Liver (tissue), 5 donors: Measurements from ENCODE around the gene LILRA2. TPM values are rescaled to one million over a fixed set of nuclear protein-coding genes. Genes with fewer than 3 reads are reported as not detected.

Experiments
- polyA plus RNA-seq, 2 donors: library from polyadenylated mRNA; stranded (reverse) in 1 of 2; unstranded in 1 of 2; fragments of 200-250 nt in 1 of 2; fragments of >200 nt in 1 of 2; fragmentation: Nextera tagmentation in 1 of 2; extraction: Ambion mirVana in 1 of 2; gene quantifications; one replicate each; pipeline versions ENCODE4 v1.2.1 to v1.2.3, GENCODE V29; 2013 to 2015
- small RNA-seq: library from RNA; depleted of rRNA; stranded (forward); fragments of <200 nt; gene quantifications from one replicate; pipeline ENCODE3, GENCODE V24; 2014
- total RNA-seq, 2 donors: library from RNA; depleted of rRNA; stranded (reverse); fragments of >200 nt; gene quantifications; one replicate each; pipeline ENCODE4 v1.2.3, GENCODE V29; 2014
- donor health status: healthy.
- donor health status: healthy.
- donor health status: healthy.

Gene LILRA2
- total and polyA plus RNA-seq, 4 donors, result 1.3 to 8.2 (median 4.1) TPM

Small RNA genes within 50 kb of the gene (small RNA-seq; reads per million reads assigned to genes)
- gene AC245036.2, result not detected

Other genes with a start within 250 kb of the LILRA2 start
- under 1 TPM; 0.08 to 0.23 TPM for gene LILRA4, start 234.6 kb upstream of the LILRA2 start, total RNA-seq
- gene LILRA4, start 234.6 kb upstream of the LILRA2 start, polyA plus RNA-seq, result under 1 TPM; 0.06 to 0.33 TPM
- gene LAIR1, start 208.9 kb upstream of the LILRA2 start, total RNA-seq, result 10 to 100 TPM in 1 of 2 donors, 1 to 10 TPM in 1; 4.5 to 16.3 TPM
- gene LAIR1, start 208.9 kb upstream of the LILRA2 start, polyA plus RNA-seq, result 1 to 10 TPM; 1.2 to 5.1 TPM
- gene TTYH1, start 158.3 kb upstream of the LILRA2 start, total RNA-seq, result 1 to 10 TPM in 1 of 2 donors, under 1 TPM in 1; 0.42 to 1.1 TPM
- gene TTYH1, start 158.3 kb upstream of the LILRA2 start, polyA plus RNA-seq, result under 1 TPM; 0.28 to 0.79 TPM
- 10 to 100 TPM; 16.0 to 46.7 TPM for gene LENG8, start 124.6 kb upstream of the LILRA2 start, total RNA-seq
- 10 to 100 TPM in 1 of 2 donors, 1 to 10 TPM in 1; 6.9 to 21.4 TPM for gene LENG8, start 124.6 kb upstream of the LILRA2 start, polyA plus RNA-seq
- 1 to 10 TPM; 1.3 to 6.9 TPM for gene LENG9, start 110.0 kb upstream of the LILRA2 start, total RNA-seq
- gene LENG9, start 110.0 kb upstream of the LILRA2 start, polyA plus RNA-seq, result 1 to 10 TPM in 1 of 2 donors, under 1 TPM in 1; 0.19 to 2.6 TPM
- under 1 TPM; 0.28 to 0.84 TPM for gene CDC42EP5, start 100.5 kb upstream of the LILRA2 start, total RNA-seq
- 1 to 10 TPM in 1 of 2 donors, not detected in 1; 2.2 TPM for gene CDC42EP5, start 100.5 kb upstream of the LILRA2 start, polyA plus RNA-seq
- under 1 TPM in 1 of 2 donors, not detected in 1; 0.19 TPM for gene LAIR2, start 71.0 kb upstream of the LILRA2 start, total RNA-seq
- gene LAIR2, start 71.0 kb upstream of the LILRA2 start, polyA plus RNA-seq, result under 1 TPM in 1 of 2 donors, not detected in 1; 0.24 TPM
- gene LILRA1, start 19.8 kb downstream of the LILRA2 start, total RNA-seq, result 1 to 10 TPM; 1.4 to 2.1 TPM
- 1 to 10 TPM in 1 of 2 donors, under 1 TPM in 1; 0.43 to 1.1 TPM for gene LILRA1, start 19.8 kb downstream of the LILRA2 start, polyA plus RNA-seq
- 10 to 100 TPM in 1 of 2 donors, 1 to 10 TPM in 1; 5.1 to 10.6 TPM for gene LILRB1, start 56.7 kb downstream of the LILRA2 start, total RNA-seq
- gene LILRB1, start 56.7 kb downstream of the LILRA2 start, polyA plus RNA-seq, result 1 to 10 TPM; 1.3 to 4.6 TPM
- gene LILRB4, start 89.2 kb downstream of the LILRA2 start, total RNA-seq, result 1 to 10 TPM; 2.6 to 5.0 TPM
- gene LILRB4, start 89.2 kb downstream of the LILRA2 start, polyA plus RNA-seq, result 1 to 10 TPM; 1.9 to 4.2 TPM
- gene KIR3DL3, start 150.7 kb downstream of the LILRA2 start, total RNA-seq, result under 1 TPM in 1 of 2 donors, not detected in 1; 0.05 TPM
- not detected for gene KIR3DL3, start 150.7 kb downstream of the LILRA2 start, polyA plus RNA-seq
- not detected for gene KIR2DL3, start 164.7 kb downstream of the LILRA2 start, total RNA-seq
- gene KIR2DL3, start 164.7 kb downstream of the LILRA2 start, polyA plus RNA-seq, result under 1 TPM in 1 of 2 donors, not detected in 1; 0.03 TPM
- gene KIR2DL1, start 196.0 kb downstream of the LILRA2 start, total RNA-seq, result under 1 TPM in 1 of 2 donors, not detected in 1; 0.17 TPM
- under 1 TPM in 1 of 2 donors, not detected in 1; 0.05 TPM for gene KIR2DL1, start 196.0 kb downstream of the LILRA2 start, polyA plus RNA-seq
- gene KIR2DL4, start 229.8 kb downstream of the LILRA2 start, total RNA-seq, result under 1 TPM in 1 of 2 donors, not detected in 1; 0.25 TPM
- under 1 TPM in 1 of 2 donors, not detected in 1; 0.10 TPM for gene KIR2DL4, start 229.8 kb downstream of the LILRA2 start, polyA plus RNA-seq
- under 1 TPM in 1 of 2 donors, not detected in 1; 0.08 TPM for gene KIR3DL1, start 242.7 kb downstream of the LILRA2 start, total RNA-seq
- under 1 TPM in 1 of 2 donors, not detected in 1; 0.07 TPM for gene KIR3DL1, start 242.7 kb downstream of the LILRA2 start, polyA plus RNA-seq